RPMI8226 (cell line): ENCODE results near the gene TBCD.
"Not testable (repeated sequence)": the region's sequence is repeated elsewhere in the genome, so short reads cannot be mapped to it uniquely, and the experiment has no call there.

Experiments
- DNase-seq: peaks from one replicate; pipeline ENCODE4 v3.0.0-alpha.2; 2015

TBCD gene

GRCh38 chr17:82729479-82730260, 22.2 kb upstream of the TBCD start:
- DNase-seq, result no peak

GRCh38 chr17:82732118-82732743, 19.6 kb upstream of the TBCD start:
- no peak for DNase-seq

- no peak for DNase-seq
These were observed 16.6 kb upstream of the TBCD start, which contains the start of gene FN3K for GRCh38 chr17:82734987-82735866. Gene FN3K (plus strand): TSS chr17:82735615. CDS start chr17:82735637, 22 bp downstream.

- no peak for DNase-seq
These were observed 15.2 kb upstream of the TBCD start for GRCh38 chr17:82736511-82737185.

GRCh38 chr17:82737967-82738877, 13.6 kb upstream of the TBCD start:
- DNase-seq, result no peak

- no peak for DNase-seq
These were observed 10.7 kb upstream of the TBCD start for GRCh38 chr17:82740906-82741759.

- DNase-seq, result no peak
These were observed 8.3 kb upstream of the TBCD start for GRCh38 chr17:82743344-82744219.

- DNase-seq, result not testable (repeated sequence)
These were observed 7.1 kb upstream of the TBCD start for GRCh38 chr17:82744736-82745135.

GRCh38 chr17:82745524-82745923, 6.3 kb upstream of the TBCD start:
- DNase-seq, result no peak

- no peak for DNase-seq
These were observed 3.1 kb upstream of the TBCD start for GRCh38 chr17:82748756-82749155.

- no peak for DNase-seq
These were observed 1.5 kb upstream of the TBCD start for GRCh38 chr17:82750241-82750908.

- no peak for DNase-seq
These were observed 694 bp upstream of the TBCD start for GRCh38 chr17:82751171-82751570.

GRCh38 chr17:82752371-82753200, 721 bp downstream of the TBCD start:
- DNase-seq, result peak; percentile 40

- DNase-seq, result no peak
These were observed 1.3 kb downstream of the TBCD start for GRCh38 chr17:82753201-82753464.

- DNase-seq, result no peak
These were observed 2.7 kb downstream of the TBCD start for GRCh38 chr17:82754297-82755208.

- DNase-seq, result no peak
These were observed 4.3 kb downstream of the TBCD start for GRCh38 chr17:82756166-82756565.

- no peak for DNase-seq
These were observed 13.5 kb downstream of the TBCD start for GRCh38 chr17:82765371-82765770.
